Activated CD4-positive, alpha-beta T cell treated with anti-CD3 and anti-CD28 coated beads for 48 hours (primary cell): ENCODE results near the gene DUOXA2.
"Not testable (repeated sequence)": the region's sequence is repeated elsewhere in the genome, so short reads cannot be mapped to it uniquely, and the experiment has no call there.

Source experiments
- DNase-seq: peaks from one replicate; pipeline ENCODE4 v3.0.0-alpha.2; 2020

DUOXA2 gene

DNA sequence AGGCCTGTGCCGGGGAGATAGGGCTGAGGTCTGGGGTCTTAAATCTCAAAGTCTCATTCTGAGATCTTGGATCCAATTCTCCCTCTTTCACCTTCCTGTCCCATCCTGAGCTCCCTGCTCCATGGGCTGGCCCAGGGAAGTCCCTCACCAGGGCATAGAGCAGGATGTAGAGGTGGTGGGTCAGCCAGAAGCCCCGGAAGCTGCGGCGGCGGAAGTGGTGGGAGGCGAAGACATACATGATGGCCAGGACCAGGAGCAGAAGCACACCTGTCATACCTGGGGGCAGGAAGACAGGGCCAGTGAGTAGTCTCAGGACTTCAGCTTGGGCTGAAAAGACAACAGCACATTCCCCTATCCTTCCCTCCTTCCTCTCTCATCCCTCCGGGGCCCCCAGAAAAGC, 16.7 kb upstream of the DUOXA2 start:
- DNase-seq: no peak

DNA sequence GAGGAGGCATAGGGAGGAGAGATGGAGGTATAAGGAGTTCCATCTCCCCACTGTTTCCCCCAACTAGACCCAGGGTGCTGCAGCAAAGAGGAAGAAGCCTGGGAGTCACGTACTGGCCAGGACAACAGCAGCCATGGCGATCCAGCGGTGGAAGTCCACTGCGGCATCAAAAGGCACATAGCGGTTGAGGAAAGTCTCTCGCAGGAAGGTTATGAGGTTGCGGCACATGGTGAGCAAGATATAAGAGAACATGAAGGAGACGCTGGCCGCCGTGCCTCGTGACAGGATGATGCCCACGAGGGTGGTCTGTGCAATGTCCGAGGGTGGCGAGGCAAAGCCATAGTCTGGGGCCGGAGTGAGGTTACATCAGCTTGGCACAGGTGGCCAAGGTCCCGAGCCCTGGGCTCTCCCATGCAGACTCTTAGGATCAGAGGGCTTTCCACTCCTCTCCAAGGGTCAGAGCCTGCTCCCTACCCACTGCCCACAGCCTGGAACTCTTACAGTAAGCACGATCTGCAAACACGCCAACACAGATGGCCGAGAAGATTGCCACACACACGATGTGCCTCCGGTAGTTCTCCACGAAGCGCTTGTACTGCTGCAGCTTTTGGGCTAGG, 14.5 kb upstream of the DUOXA2 start:
- no peak for DNase-seq

DNA sequence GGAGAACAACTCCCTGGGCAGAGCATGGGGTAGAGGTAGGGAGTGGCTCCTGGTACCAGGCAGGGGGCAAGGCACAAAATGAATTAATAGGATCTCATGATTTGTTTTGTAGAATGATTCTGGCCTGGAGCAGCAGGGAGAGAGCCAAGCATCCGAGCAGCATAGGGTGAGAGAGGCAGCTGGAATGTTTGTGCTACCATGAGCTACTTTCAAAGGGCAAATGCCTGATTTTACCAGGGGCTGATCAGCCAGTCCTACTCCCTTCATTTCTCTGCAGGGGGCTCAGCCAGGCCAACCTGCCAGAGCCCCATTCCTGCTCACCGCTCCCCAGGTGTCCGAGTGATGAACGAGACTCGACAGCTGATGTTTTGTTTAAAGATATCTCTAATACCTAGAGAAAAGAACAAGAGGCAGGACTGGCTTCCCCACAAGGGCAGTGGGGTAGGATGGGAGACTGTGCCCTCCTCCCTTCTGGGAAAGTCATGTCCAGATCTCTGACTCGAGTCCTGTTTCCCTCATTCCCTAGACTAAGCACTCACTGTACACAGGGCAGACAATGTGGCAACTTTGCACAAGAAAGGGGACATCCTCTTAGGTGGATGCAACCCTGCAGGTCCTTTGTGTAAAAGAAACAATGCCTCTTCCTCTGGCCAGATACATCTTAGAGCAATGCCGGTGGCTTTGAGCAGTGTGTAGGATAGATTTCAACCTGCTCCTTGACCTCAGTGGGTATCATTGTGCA, 13.1 kb upstream of the DUOXA2 start:
- DNase-seq: no peak

DNA sequence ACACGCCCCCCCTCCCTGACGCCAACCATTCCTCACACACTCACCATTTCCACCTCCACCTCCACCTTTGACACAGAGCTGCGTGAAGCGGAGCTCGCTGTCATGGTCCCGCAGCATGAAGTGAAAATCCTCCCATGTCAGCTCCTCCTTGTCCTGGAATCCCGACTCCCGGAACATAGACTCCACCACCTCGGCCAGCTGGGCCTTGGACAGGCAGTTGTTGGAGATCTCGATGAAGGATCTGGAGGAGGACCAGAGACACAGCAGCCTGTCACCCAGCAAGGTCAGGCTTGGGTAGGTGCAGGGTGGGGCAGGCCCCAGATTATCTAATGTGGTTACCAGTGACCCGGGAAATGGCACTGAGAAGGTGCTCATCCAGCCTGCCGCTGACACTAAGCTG, 12.4 kb upstream of the DUOXA2 start:
- no peak for DNase-seq

DNA sequence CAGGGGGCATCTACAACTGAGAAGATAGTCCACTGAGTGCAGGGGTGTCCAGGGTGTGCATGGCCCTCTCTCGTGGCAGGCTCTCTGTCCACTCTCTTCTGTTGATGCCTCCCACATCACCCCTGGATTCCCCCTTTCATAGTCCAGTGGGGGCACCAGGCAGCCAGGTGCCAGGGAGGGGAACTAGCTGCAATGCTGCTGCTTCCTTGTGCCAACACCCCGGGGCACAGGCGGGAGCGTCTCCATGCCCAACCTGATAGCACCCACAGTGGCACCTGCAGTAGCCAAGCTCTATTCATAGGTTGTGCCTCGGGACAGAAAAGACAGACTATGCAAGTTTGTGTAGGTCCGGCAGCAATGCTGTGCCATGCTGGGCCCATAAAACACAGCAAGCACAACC, 11.9 kb upstream of the DUOXA2 start:
- no peak for DNase-seq

DNA sequence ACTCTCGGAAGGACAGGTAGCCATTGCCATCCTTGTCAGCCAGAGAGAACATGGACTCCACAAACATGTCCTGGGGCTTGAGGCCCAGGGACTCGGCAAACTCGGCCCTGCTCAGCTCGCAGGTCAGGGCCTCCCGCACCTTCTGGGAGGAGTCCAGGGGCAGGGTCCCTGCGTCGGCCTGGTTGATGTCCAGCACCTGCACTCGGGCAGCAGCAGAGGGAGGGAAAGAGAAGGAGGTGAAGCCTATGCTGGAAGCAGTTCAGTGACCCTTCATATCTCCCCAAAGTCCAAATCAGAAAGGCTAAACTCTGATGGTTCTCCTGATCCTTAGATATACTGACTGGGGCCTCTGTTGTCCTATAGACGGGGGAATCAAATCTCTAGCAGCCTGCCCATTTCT, 10.0 kb upstream of the DUOXA2 start:
- not testable (repeated sequence) for DNase-seq

DNA sequence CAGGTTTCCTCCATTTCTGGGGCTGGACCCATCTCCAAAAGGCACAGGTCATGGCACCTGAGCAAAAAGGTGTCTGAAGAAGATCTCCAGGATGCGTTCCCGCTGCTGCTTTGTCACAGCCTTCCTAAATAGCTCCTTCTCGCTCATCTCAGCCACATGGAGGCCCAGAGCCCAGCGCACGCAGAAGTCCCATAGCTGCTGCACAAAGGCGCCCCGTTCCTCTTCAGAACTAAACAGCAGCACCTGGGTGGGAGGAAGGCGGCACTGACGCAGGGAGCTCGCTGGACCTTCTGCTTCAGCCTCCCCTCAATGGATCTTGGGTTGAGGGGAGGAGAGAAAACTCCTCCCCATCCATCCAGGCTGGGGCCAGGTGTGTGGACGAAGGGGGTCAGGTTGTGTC, 8.5 kb upstream of the DUOXA2 start:
- DNase-seq: no peak

DNA sequence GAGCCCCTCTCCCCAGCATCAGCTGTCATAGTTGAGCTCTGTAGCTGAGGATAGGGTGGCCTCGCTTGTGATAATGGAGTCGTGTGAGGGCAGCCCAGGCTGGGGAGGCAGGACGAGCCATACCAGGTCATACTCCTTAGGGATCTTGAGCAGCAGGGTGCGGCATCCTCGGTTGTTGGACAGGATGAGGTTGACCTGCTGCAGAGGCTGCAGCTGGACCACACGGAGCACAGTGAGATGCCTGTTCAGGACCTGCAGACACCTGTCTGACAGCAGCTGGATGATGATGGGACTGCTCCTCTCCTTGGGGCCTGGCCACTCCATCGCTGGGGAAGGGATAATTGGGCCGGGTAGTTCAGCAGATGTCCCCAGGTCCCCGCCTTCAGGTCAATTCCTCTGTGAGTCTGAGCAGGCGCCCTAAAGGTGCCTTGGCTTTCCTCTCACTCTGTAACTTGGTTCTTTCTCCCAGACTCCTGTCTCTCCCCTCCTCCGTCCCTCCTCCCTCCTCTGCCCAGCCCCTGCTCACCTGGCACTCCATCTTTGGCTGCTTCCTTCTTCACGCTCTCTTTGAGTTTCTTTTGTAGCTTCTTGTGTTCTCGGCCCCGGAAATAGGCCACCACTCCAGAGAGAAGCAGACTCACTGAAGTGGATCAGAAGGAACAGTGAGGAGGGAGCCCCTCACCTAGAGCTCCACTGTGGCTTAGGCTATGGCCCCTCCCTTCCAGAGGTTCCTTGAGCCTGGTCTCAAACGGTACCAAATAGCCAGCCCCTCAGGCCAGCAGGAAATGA, 7.9 kb upstream of the DUOXA2 start:
- no peak for DNase-seq

DNA sequence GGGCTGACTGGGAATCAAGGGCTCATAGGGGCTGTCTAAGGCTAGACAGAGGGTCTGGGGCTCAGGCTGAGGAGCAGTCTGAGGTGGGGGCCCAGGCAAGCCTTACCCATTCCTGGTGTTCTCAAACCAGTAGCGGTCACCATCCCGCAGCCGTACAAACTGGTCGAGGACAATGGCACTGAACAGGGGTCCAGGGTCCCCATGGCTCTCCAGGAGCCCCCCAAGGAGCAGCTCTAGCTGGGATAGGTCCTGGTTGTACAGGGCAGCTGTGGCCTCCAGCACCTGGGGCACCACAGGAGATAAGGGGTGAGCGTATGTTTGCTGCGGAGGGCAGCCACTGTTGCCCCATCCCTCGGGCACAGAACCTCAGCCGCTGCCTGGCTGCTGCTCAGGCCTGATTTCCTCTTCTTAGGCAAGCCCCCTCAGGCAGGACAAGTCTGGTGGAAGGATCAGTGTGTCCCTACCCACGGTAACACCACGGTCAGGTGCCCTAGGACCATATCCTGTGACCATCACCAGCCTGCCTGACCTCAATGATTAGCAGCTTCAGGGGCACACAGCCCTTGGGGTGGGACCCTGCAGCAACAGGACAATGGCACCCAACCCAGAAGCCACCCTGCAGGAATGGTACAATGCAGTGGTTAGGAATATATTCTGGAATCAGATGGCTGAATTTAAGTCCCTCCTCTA, 6.0 kb upstream of the DUOXA2 start:
- no peak for DNase-seq

DNA sequence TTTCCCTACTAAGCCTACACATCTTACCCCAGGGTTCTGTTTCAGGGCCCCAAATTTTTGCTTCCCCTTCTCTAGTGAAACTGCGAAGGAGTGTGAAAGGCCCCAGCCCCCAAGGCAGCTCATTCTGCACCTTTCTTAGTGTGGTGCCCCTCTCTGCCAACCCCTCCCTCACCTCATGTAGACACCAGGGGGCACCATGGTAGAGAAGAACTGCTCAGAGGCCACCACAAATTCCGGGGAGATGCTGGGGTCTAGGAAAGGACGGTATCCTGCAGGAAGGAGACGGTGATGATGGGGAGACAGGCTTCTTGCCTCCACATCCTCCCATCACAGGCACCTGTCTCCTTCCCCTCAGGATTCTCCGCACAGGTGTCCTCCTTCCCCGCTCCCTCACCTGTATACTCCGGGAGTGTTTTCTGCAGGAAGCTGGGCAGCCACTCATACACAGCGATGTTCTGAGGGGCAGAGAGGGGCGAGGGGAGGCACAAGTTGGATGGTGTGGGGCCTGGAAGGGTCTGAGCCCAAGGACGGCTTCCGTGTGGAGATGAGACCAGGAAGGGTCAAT, 3.8 kb upstream of the DUOXA2 start:
- DNase-seq: no peak

DNA sequence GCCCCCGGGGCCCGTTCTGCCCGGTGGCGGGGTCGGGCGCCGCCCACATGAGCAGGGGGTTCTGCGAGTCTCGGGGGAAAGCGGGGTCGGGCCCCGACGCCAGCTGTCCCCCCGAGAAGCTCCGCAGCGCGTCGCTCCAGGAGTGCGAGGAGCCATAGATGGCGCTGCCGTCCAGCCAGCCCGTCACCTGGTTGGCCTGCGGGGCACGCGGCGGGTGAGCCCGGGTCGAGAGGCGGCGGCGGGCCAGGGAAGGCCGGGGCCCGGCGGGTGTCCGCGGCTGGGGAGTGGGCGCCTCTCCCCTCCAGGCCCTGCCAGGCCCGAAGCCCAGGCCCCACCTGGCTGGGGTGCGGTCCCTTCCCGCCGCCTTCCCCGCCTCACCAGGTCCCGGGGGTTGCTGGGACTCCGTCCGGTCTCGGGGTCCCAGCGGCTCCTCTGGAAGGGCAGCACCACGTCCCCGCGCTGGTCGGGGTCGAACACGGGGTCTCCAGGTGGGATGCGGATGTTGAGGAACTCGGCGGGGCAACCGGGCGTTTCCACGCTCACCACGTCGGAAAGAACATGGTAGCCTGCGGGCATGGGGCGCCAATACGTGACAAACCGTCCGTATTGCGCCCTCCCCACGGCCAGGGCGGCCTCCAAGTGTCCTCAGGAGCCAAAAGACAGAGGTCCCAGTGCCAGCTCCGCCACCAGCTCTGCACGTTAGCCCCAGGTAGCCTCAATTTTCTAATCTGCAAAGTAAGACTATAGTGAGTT, 2.6 kb upstream of the DUOXA2 start:
- DNase-seq: no peak

DNA sequence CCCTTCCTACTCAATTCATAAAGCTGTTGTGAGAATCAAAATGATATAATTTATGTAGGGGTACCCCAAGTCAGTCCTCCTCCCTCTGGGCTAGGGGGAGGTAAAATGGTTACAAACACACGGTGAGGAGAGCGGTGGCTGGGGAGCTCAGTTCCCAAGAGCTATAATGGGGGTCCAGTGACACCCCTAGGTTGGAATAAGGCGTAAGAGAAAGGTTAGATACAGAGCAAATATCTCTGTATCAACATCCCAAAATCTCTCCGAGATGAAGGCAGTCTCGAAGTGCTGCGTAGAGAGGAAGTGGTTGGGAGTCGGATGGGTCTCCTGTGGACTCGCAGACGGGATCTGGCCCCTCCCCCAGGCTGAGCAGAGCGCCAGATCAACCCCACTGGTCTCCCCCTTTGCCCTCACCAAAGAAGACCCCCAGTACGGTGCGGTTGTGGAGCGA, 2.0 kb upstream of the DUOXA2 start:
- no peak for DNase-seq

DNA sequence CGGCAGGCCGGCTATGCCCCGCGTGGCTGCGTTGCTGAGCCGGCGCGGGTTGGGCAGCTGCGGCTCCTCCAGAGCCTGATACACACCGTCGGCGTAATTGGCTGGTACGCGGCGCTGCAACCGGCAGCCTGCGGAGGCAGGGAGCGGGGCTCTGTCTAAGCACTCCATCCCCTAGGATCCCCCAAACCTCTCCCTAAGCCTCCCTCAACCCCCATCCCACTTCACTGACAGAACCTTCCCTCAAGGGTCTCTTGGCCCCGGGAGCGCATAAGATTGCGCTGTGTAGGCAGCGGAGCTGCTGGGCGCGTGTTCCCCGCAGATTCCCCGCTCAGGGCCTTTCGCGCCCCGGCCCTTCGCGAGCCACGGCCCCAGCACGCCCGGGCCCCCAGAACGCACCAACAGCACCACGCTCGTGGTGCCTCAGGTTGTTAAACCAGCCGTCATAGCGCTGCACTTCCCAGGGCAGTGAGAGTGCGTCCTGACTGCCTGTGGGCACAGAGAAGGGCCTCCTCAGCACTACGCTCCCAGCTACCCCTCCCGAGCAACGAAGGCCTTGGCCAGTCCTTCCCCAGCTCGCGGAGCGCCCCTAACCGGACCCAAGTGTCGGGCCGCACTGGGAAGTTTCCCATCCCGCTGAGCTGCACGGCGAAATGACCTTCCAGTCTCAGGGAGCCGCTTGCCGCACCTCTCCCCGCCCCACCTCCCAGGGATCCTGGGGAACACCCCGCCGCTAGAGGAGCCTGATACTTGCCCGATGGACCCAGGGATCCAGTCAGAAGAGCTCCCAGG, 1.3 kb upstream of the DUOXA2 start:
- DNase-seq: no peak

DNA sequence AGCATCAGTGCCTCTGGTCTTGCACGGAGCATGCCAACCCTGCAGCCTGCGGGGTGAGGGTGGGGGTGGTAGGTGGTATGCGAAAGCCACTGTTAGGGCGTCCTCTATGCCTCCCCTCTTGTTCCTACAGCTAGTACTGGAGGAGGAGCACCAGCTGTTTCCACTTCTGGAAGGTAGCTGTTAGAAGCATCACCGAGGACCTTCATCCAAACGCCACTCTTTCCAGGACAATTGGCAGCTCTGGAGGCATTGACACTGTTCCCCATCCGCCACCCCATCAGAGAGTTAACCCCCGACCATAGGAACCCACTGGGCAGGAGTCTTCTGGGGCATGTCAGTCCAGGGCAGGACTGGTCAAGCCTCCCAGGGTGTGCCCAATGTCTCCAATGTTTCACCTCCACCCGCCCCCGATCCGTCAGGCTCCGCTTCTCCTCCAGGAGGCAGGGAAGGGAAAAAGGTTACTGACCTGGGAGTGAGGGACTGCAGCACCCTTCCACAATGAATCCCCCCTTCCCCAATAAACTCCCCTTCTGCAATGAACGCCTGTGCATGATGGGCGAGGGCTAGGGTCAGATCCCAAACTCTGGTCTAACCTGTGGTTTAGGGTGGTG, 641 bp upstream of the DUOXA2 start:
- no peak for DNase-seq

DNA sequence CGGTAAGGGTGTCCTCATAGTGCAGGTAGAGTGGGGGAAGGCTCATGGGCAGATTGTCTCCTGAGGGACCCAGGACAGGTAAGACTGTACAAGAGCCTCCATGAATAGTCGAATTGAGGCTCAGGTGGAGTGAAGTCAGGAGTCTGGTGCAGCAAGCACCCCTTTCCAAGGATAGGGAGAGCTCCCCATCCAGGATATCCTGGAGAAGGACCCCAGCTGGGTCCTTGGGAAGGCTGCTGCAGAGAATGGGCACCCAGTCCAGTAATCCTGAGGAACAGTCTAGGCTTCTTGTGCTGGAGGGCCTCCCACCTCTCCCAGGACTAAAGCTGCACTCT, 592 bp downstream of the DUOXA2 start:
- no peak for DNase-seq

DNA sequence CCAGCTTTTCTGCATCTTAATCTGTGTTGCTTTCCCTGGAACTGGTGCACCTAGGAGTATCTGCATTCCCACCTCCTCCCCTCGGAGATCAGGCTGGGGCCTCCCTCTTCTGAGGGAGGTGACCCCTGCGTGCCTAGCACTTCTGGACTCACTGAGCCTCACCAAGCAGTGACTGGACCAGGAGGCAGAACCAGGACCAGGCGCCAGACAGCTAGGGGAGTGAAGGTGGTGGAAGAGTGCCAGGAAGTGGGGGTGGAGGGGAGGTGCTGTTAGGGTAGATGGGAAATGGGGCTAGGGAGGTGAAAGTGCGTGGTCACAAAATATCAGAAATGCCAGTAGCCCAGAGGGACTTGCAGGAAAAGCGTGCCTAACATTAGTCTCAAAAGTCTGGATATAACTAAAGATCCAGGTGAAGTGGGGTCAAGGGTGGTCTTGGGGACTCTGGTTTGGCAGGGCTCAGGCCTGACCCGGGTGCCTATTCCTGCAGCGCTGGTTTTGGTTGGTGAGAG, 1.2 kb downstream of the DUOXA2 start:
- no peak for DNase-seq

DNA sequence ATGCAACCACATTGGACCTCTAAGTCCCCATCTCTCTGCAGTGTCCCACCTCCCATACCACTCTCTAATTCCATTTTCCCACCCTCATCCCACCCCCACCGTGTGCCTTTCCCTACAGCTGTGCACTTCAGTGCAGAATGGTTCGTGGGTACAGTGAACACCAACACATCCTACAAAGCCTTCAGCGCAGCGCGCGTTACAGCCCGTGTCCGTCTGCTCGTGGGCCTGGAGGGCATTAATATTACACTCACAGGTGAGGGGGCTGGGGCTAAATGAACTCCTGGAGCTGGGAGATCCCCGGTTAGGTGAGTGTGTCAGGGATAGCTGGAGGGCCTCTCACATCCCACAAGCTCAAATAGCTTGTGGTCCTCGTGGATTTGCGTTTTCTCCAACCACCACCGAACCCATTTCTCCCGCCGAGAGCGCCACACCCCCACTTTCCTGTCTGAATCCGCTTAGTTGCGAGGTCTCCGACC, 1.9 kb downstream of the DUOXA2 start:
- no peak for DNase-seq

DNA sequence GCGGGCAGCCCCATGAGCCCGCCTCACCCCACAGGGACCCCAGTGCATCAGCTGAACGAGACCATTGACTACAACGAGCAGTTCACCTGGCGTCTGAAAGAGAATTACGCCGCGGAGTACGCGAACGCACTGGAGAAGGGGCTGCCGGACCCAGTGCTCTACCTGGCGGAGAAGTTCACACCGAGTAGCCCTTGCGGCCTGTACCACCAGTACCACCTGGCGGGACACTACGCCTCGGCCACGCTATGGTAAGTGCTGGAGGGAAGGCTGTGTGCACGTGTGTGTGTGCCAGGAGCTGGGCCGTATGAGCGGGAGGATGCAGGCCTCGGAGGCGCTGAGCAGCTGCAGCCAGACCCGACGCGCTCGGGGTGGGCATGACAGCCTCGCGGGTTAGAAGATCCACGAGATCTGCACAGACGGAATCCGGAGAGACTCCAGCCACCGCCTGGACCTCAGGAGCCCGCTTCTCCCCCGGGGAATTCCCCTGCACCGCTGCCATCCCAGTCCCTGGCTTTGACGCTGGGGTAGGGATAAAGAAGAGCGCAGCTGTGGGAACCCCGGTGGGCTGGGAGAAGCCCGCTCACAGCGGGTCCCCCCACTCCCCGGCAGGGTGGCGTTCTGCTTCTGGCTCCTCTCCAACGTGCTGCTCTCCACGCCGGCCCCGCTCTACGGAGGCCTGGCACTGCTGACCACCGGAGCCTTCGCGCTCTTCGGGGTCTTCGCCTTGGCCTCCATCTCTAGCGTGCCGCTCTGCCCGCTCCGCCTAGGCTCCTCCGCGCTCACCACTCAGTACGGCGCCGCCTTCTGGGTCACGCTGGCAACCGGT, 2.6 kb downstream of the DUOXA2 start:
- DNase-seq: no peak

DNA sequence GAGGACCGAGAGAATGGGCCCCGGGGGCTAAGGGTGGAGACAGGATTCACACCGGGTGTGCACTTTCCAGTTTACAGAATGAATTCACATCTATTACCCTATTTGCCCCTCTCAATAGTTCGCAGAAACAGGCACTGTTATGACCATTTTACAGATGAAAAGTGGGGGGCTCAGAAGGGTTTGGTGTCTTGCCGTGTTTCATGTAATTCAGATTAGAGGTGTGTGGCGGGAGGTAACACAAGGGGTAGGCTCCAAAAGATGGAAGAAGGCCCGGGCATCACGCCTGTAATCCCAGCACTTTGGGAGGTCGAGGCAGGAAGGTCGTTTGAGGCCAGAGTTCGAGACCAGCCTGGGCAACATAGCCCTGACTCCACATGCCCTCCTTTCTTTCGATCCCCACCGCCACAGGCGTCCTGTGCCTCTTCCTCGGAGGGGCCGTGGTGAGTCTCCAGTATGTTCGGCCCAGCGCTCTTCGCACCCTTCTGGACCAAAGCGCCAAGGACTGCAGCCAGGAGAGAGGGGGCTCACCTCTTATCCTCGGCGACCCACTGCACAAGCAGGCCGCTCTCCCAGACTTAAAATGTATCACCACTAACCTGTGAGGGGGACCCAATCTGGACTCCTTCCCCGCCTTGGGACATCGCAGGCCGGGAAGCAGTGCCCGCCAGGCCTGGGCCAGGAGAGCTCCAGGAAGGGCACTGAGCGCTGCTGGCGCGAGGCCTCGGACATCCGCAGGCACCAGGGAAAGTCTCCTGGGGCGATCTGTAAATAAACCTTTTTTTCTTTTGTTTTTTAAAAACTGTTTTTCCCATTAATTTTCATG, 3.4 kb downstream of the DUOXA2 start:
- no peak for DNase-seq
